Endothelial cell of umbilical vein (primary cell): ENCODE results near the gene MARK4.

Source experiments
- CTCF ChIP-seq, 2 donors: IDR thresholded peaks; 1 replicate in 1 of 2; 2 replicates in 1 of 2; pipeline ENCODE4 v1.5.1; 2011; ENCODE audit warnings: low read length in 2 of 2, mild to moderate bottlenecking in 2 of 2, moderate library complexity in 2 of 2, control low read depth in 1 of 2, inconsistent platforms in 1 of 2, low read depth in 1 of 2; ENCODE audit not compliant: insufficient read depth in 1 of 2; ENCODE audit errors: extremely low read depth in 1 of 2
- EZH2 ChIP-seq: IDR thresholded peaks from 2 replicates; pipeline ENCODE4 v1.6.1; 2012; ENCODE audit warnings: borderline replicate concordance, low read depth, mild to moderate bottlenecking, moderate library complexity, low read length, inconsistent platforms; ENCODE audit not compliant: severe bottlenecking
- JUN ChIP-seq: IDR thresholded peaks from 2 replicates; pipeline ENCODE4 v1.6.1; 2011; ENCODE audit warnings: borderline replicate concordance, low read depth; ENCODE audit not compliant: insufficient read length, insufficient read depth
- MAX ChIP-seq: IDR thresholded peaks from 2 replicates; pipeline ENCODE4 v1.6.1; 2011; ENCODE audit not compliant: insufficient read depth, insufficient read length
- POLR2A ChIP-seq: IDR thresholded peaks from 2 replicates; pipeline ENCODE4 v1.6.1; 2012; ENCODE audit warnings: low read depth, mild to moderate bottlenecking, control low read depth, low read length

GRCh38 chr19:45349126-45349415 is 98.0 kb downstream of the MARK4 start:
- no peak for TF ChIP-seq CTCF (IDR thresholded peaks at IDR 0.05; ENCODE audit: extremely low read depth in 1 of 2, insufficient read depth in 1 of 2, low read depth in 1 of 2, low read length in 2 of 2)
- TF ChIP-seq EZH2, result no peak
- TF ChIP-seq JUN, result no peak
- TF ChIP-seq POLR2A, result no peak
- TF ChIP-seq MAX, result no peak
